Activated naive CD8-positive, alpha-beta T cell (primary cell): ENCODE results near the gene CDK14.
"Not testable (repeated sequence)": the region's sequence is repeated elsewhere in the genome, so short reads cannot be mapped to it uniquely, and the experiment has no call there.

Experiments used
- H3K27ac Mint-ChIP-seq: one replicate; pipeline ENCODE4 v1.8.0; 2021; ENCODE audit warnings: mixed read lengths
- H3K27me3 Mint-ChIP-seq: one replicate; pipeline ENCODE4 v1.8.0; 2021; ENCODE audit warnings: mixed read lengths
- H3K36me3 Mint-ChIP-seq: one replicate; pipeline ENCODE4 v1.8.0; 2021; ENCODE audit warnings: mixed read lengths
- H3K4me1 Mint-ChIP-seq: one replicate; pipeline ENCODE4 v1.8.0; 2021; ENCODE audit warnings: low read depth, mixed read lengths
- H3K4me3 Mint-ChIP-seq: one replicate; pipeline ENCODE4 v1.8.0; 2021; ENCODE audit warnings: mild to moderate bottlenecking, mixed read lengths
- H3K9me3 Mint-ChIP-seq: one replicate; pipeline ENCODE4 v1.8.0; 2021; ENCODE audit warnings: low read depth, mixed read lengths

CDK14 gene

GRCh38 chr7:90771281-90771680, 175.2 kb downstream of the CDK14 start:
- Mint-ChIP-seq H3K4me3 (no peak overlapping the region), H3K36me3 (no peaks in the 10 kb centered on the region), H3K27ac (no peak overlapping the region)

GRCh38 chr7:90772410-90772809, 176.3 kb downstream of the CDK14 start:
- H3K4me3 Mint-ChIP-seq, result no peak overlapping the region
- no peaks in the 10 kb centered on the region for H3K27me3 Mint-ChIP-seq
- no peak overlapping the region for H3K27ac Mint-ChIP-seq
- no peaks in the 10 kb centered on the region for H3K4me1 Mint-ChIP-seq
- H3K9me3 Mint-ChIP-seq, result peaks cover 6% of the 10 kb centered on the region
- no peaks in the 10 kb centered on the region for H3K36me3 Mint-ChIP-seq

More at GRCh38 chr7:90771281-90771680, 175.2 kb downstream of the CDK14 start:
- peaks cover 6% of the 10 kb centered on the region for H3K9me3 Mint-ChIP-seq
- H3K4me1 Mint-ChIP-seq, result no peaks in the 10 kb centered on the region
- no peaks in the 10 kb centered on the region for H3K27me3 Mint-ChIP-seq

GRCh38 chr7:90773269-90773668, 177.1 kb downstream of the CDK14 start:
- H3K36me3 Mint-ChIP-seq, result no peaks in the 10 kb centered on the region
- no peak overlapping the region for H3K4me3 Mint-ChIP-seq
- no peaks in the 10 kb centered on the region for H3K4me1 Mint-ChIP-seq
- peaks cover 6% of the 10 kb centered on the region for H3K9me3 Mint-ChIP-seq
- no peaks in the 10 kb centered on the region for H3K27me3 Mint-ChIP-seq
- H3K27ac Mint-ChIP-seq, result no peak overlapping the region

- Mint-ChIP-seq H3K36me3 (no peaks in the 10 kb centered on the region), H3K27ac (no peak overlapping the region), H3K4me1 (no peaks in the 10 kb centered on the region), H3K4me3 (no peak overlapping the region), H3K9me3 (peaks cover 6% of the 10 kb centered on the region), H3K27me3 (no peaks in the 10 kb centered on the region)
These were observed 178.6 kb downstream of the CDK14 start for GRCh38 chr7:90774706-90775105.

GRCh38 chr7:90775383-90775965, 179.4 kb downstream of the CDK14 start:
- H3K36me3 Mint-ChIP-seq, result no peaks in the 10 kb centered on the region

GRCh38 chr7:90777041-90777440, 180.9 kb downstream of the CDK14 start:
- Mint-ChIP-seq H3K4me1 (no peaks in the 10 kb centered on the region), H3K9me3 (peaks cover 3% of the 10 kb centered on the region), H3K27me3 (no peaks in the 10 kb centered on the region), H3K4me3 (no peak overlapping the region), H3K36me3 (no peaks in the 10 kb centered on the region), H3K27ac (no peak overlapping the region)

More at GRCh38 chr7:90775383-90775965, 179.4 kb downstream of the CDK14 start:
- no peak overlapping the region for H3K4me3 Mint-ChIP-seq
- H3K4me1 Mint-ChIP-seq, result no peaks in the 10 kb centered on the region
- no peak overlapping the region for H3K27ac Mint-ChIP-seq
- no peaks in the 10 kb centered on the region for H3K27me3 Mint-ChIP-seq
- peaks cover 9% of the 10 kb centered on the region for H3K9me3 Mint-ChIP-seq

- H3K36me3 Mint-ChIP-seq, result no peaks in the 10 kb centered on the region
- H3K27me3 Mint-ChIP-seq, result no peaks in the 10 kb centered on the region
- H3K4me3 Mint-ChIP-seq, result no peak overlapping the region
- H3K9me3 Mint-ChIP-seq, result peaks cover 3% of the 10 kb centered on the region
- H3K4me1 Mint-ChIP-seq, result no peaks in the 10 kb centered on the region
- H3K27ac Mint-ChIP-seq, result no peak overlapping the region
These were observed 181.3 kb downstream of the CDK14 start for GRCh38 chr7:90777465-90777864.

GRCh38 chr7:90777886-90778285, 181.8 kb downstream of the CDK14 start:
- Mint-ChIP-seq H3K27me3 (no peaks in the 10 kb centered on the region), H3K4me1 (no peaks in the 10 kb centered on the region), H3K27ac (no peak overlapping the region), H3K36me3 (no peaks in the 10 kb centered on the region), H3K4me3 (no peak overlapping the region), H3K9me3 (peaks cover 3% of the 10 kb centered on the region)

- Mint-ChIP-seq H3K9me3 (peaks cover 15% of the 10 kb centered on the region), H3K27ac (no peak overlapping the region), H3K36me3 (no peaks in the 10 kb centered on the region), H3K4me3 (no peak overlapping the region), H3K27me3 (peaks cover 3% of the 10 kb centered on the region), H3K4me1 (no peaks in the 10 kb centered on the region)
These were observed 191.9 kb downstream of the CDK14 start for GRCh38 chr7:90788052-90788451.

GRCh38 chr7:90789736-90790306, 193.7 kb downstream of the CDK14 start:
- H3K27ac Mint-ChIP-seq, result no peak overlapping the region
- peaks cover 17% of the 10 kb centered on the region for H3K9me3 Mint-ChIP-seq
- no peaks in the 10 kb centered on the region for H3K27me3 Mint-ChIP-seq
- H3K4me3 Mint-ChIP-seq, result no peak overlapping the region
- no peaks in the 10 kb centered on the region for H3K36me3 Mint-ChIP-seq
- no peaks in the 10 kb centered on the region for H3K4me1 Mint-ChIP-seq

GRCh38 chr7:90791596-90791995, 195.5 kb downstream of the CDK14 start:
- Mint-ChIP-seq H3K27ac (no peak overlapping the region), H3K36me3 (no peaks in the 10 kb centered on the region), H3K4me3 (no peak overlapping the region), H3K4me1 (no peaks in the 10 kb centered on the region), H3K27me3 (no peaks in the 10 kb centered on the region), H3K9me3 (peaks cover 18% of the 10 kb centered on the region)

GRCh38 chr7:90792301-90792700, 196.2 kb downstream of the CDK14 start:
- Mint-ChIP-seq H3K27ac (no peak overlapping the region), H3K4me3 (no peak overlapping the region), H3K9me3 (peaks cover 18% of the 10 kb centered on the region), H3K4me1 (no peaks in the 10 kb centered on the region), H3K27me3 (no peaks in the 10 kb centered on the region), H3K36me3 (no peaks in the 10 kb centered on the region)

GRCh38 chr7:90794234-90794633, 198.1 kb downstream of the CDK14 start:
- H3K4me1 Mint-ChIP-seq, H3K27ac Mint-ChIP-seq, H3K27me3 Mint-ChIP-seq, H3K4me3 Mint-ChIP-seq, H3K36me3 Mint-ChIP-seq: not testable (repeated sequence)
- H3K9me3 Mint-ChIP-seq, result peaks cover 18% of the 10 kb centered on the region

GRCh38 chr7:90797596-90797995, 201.5 kb downstream of the CDK14 start:
- H3K36me3 Mint-ChIP-seq, result no peaks in the 10 kb centered on the region
- no peak overlapping the region for H3K27ac Mint-ChIP-seq
- H3K27me3 Mint-ChIP-seq, result no peaks in the 10 kb centered on the region
- peaks cover 16% of the 10 kb centered on the region for H3K9me3 Mint-ChIP-seq
- no peak overlapping the region for H3K4me3 Mint-ChIP-seq
- no peaks in the 10 kb centered on the region for H3K4me1 Mint-ChIP-seq

- Mint-ChIP-seq H3K4me1 (no peaks in the 10 kb centered on the region), H3K27ac (no peak overlapping the region), H3K27me3 (no peaks in the 10 kb centered on the region), H3K4me3 (no peak overlapping the region), H3K36me3 (no peaks in the 10 kb centered on the region), H3K9me3 (no peaks in the 10 kb centered on the region)
These were observed 208.2 kb downstream of the CDK14 start for GRCh38 chr7:90804370-90804769.

- H3K4me1 Mint-ChIP-seq, H3K27ac Mint-ChIP-seq, H3K36me3 Mint-ChIP-seq, H3K27me3 Mint-ChIP-seq, H3K4me3 Mint-ChIP-seq, H3K9me3 Mint-ChIP-seq: not testable (repeated sequence)
These were observed 219.4 kb downstream of the CDK14 start for GRCh38 chr7:90815552-90815951.
